Panc1 (cell line): Measurements from ENCODE around the gene CPD. TPM values are rescaled to one million over a fixed set of nuclear protein-coding genes. Genes with fewer than 3 reads are reported as not detected.

Experiments
- ATAC-seq: fragments of 200-7000 bp; cut with Tn5 transposase; 2 replicates; pipeline ENCODE4 v1.9.1; 2020; ENCODE audit warnings: mild to moderate bottlenecking, moderate library complexity
- BruUV-seq: library from RNA; stranded (reverse); fragments of 400-500 nt; replicated peaks from 2 replicates; lab custom pipeline; 2021; lab: Mats Ljungman, UMichigan
- CTCF ChIA-PET: fragments of 300-600 bp; sonication (Branson Sonifier 250); formaldehyde crosslinking; loops from one replicate; lab custom pipeline; 2022; ENCODE audit warnings: antibody characterized with exemption; lab: Charles Lee
- POLR2A ChIA-PET: fragments of 300-600 bp; sonication (Branson Sonifier 250); formaldehyde crosslinking; loops from one replicate; lab custom pipeline; 2022; ENCODE audit warnings: antibody characterized with exemption; lab: Charles Lee
- DNase-seq: peaks from one replicate; pipeline ENCODE4 v3.0.0-alpha.2; 2010; ENCODE audit warnings: low read depth, low spot score
- H3K27ac ChIP-seq: 2 replicates; pipeline ENCODE4 v1.5.1; 2011; ENCODE audit warnings: mild to moderate bottlenecking, low read length, inconsistent platforms
- H3K27me3 ChIP-seq: fragments of 200-500 bp; sonication (Bioruptor generic); 2 replicates; pipeline ENCODE4 v1.6.0; 2014; ENCODE audit warnings: low read length, inconsistent platforms; ENCODE audit not compliant: control insufficient read depth, insufficient read depth
- H3K36me3 ChIP-seq: fragments of 200-500 bp; sonication (Bioruptor generic); 2 replicates; pipeline ENCODE4 v1.5.1; 2014; ENCODE audit warnings: inconsistent platforms, mild to moderate bottlenecking, low read length, moderate library complexity; ENCODE audit not compliant: control insufficient read depth, insufficient read depth
- H3K4me1 ChIP-seq: 2 replicates; pipeline ENCODE4 v1.5.1; 2011; ENCODE audit warnings: inconsistent platforms, mild to moderate bottlenecking, low read length, moderate library complexity; ENCODE audit not compliant: control insufficient read depth, insufficient read depth
- H3K4me3 ChIP-seq, 2 experiments: 2 replicates each; pipeline ENCODE4 v1.5.1; 2011 to 2012; ENCODE audit warnings: low read depth in 2 of 2, low read length in 2 of 2, mild to moderate bottlenecking in 2 of 2, inconsistent platforms in 1 of 2, moderate library complexity in 1 of 2
- H3K9me3 ChIP-seq: fragments of 200-500 bp; sonication (Bioruptor generic); 2 replicates; pipeline ENCODE4 v1.5.1; 2014; ENCODE audit warnings: low read depth, mild to moderate bottlenecking, inconsistent platforms, low read length, moderate library complexity; ENCODE audit not compliant: control insufficient read depth, insufficient read depth
- CTCF ChIP-seq: fragments of 450-650 bp; IDR thresholded peaks from 2 replicates; pipeline ENCODE4 v1.5.1; 2017; ENCODE audit warnings: mild to moderate bottlenecking
- POLR2AphosphoS5 ChIP-seq: IDR thresholded peaks from 2 replicates; pipeline ENCODE4 v1.6.1; 2012; ENCODE audit warnings: mild to moderate bottlenecking, low read depth, low read length, moderate library complexity
- REST ChIP-seq, 2 experiments: IDR thresholded peaks; 2 replicates each; pipeline ENCODE4 v1.6.1; 2011 to 2012; ENCODE audit warnings: low read depth in 2 of 2, control low read depth in 1 of 2, low read length in 1 of 2, mild to moderate bottlenecking in 1 of 2, moderate library complexity in 1 of 2; ENCODE audit not compliant: insufficient read depth in 1 of 2
- SIN3A ChIP-seq: IDR thresholded peaks from 2 replicates; pipeline ENCODE4 v1.6.1; 2012; ENCODE audit warnings: low read depth, mild to moderate bottlenecking, low read length, moderate library complexity, borderline replicate concordance; ENCODE audit not compliant: insufficient read depth
- TCF7L2 ChIP-seq: IDR thresholded peaks from 2 replicates; pipeline ENCODE4 v1.6.1; 2011; ENCODE audit warnings: mild to moderate bottlenecking, low read depth, low read length, inconsistent platforms
- in situ Hi-C: cut with HindIII; loops from 2 replicates; pipeline ENCODE4 v1.10.0; 2016; ENCODE audit warnings: low sequenced_read_pairs, low pct_unique_long_range_greater_than_20kb
- intact Hi-C: fragments of 100-400 bp; cut with micrococcal nuclease; formaldehyde crosslinking; loops from one replicate; pipeline ENCODE4 v1.10.0; 2022; ENCODE audit not compliant: unreplicated experiment
- total RNA-seq: library from RNA; stranded (reverse); gene quantifications from one replicate; pipeline ENCODE4 v1.2.1, GENCODE V29; 2021; ENCODE audit not compliant: unreplicated experiment

The CPD gene
- total RNA-seq, 1 experiment from 2014 or later: 93.0 TPM

- TF ChIP-seq CTCF (no peak), TCF7L2 (no peak), POLR2AphosphoS5 (no peak), REST (IDR thresholded peaks at IDR 0.05; ENCODE audit: insufficient read depth in 1 of 2, low read depth in 2 of 2, low read length in 1 of 2) (no peak), SIN3A (no peak)
- Histone ChIP-seq H3K4me1 (no peaks in the 10 kb centered on the region), H3K36me3 (no peaks in the 10 kb centered on the region), H3K4me3 (no peak overlapping the region), H3K9me3 (no peaks in the 10 kb centered on the region), H3K27ac (no peak overlapping the region), H3K27me3 (no peaks in the 10 kb centered on the region)
- POLR2A ChIA-PET: interaction anchor here (0.6 kb wide), 1 partner anchor 121 kb away, joined by 5 read pairs; no protein-coding TSS in a partner anchor
- in situ Hi-C loops (no loop called here), intact Hi-C loops (no loop called here)
- BruUV-seq: no TSS peak
- ATAC-seq (no peak), DNase-seq (no peak)
- CTCF ChIA-PET: interaction anchor here (1.4 kb wide), 1 partner anchor 26 kb away, joined by 3 read pairs; no protein-coding TSS in a partner anchor
These were observed 16.9 kb upstream of the CPD start for GRCh38 chr17:30361766-30362279.

GRCh38 chr17:30363715-30364202 is 15.0 kb upstream of the CPD start:
- ATAC-seq (peak; percentile 20; the same call in 1 of the 2 replicates), DNase-seq (peak; percentile 65)
- ChIA-PET CTCF (interaction anchor here (0.6 kb wide), 1 partner anchor 22 kb away, joined by 4 read pairs; no protein-coding TSS in a partner anchor), POLR2A (no interaction called here)
- BruUV-seq: no TSS peak
- no peaks in the 10 kb centered on the region for H3K36me3 ChIP-seq
- H3K27ac ChIP-seq: no peak overlapping the region
- H3K4me1 ChIP-seq: no peaks in the 10 kb centered on the region
- no peak overlapping the region for H3K4me3 ChIP-seq
- H3K9me3 ChIP-seq: no peaks in the 10 kb centered on the region
- in situ Hi-C loops (no loop called here), intact Hi-C loops (no loop called here)
- TF ChIP-seq POLR2AphosphoS5: no peak
- no peak for TF ChIP-seq SIN3A
- TF ChIP-seq TCF7L2: no peak
- no peak for TF ChIP-seq CTCF
- no peak for TF ChIP-seq REST (IDR thresholded peaks at IDR 0.05; ENCODE audit: insufficient read depth in 1 of 2, low read depth in 2 of 2, low read length in 1 of 2)
- no peaks in the 10 kb centered on the region for H3K27me3 ChIP-seq
